Mesenchymal stem cell (in vitro differentiated cells and primary cell): ENCODE results near the gene OR7G1.

ENCODE experiments used
- DNase-seq: peaks from one replicate; pipeline ENCODE4 v3.0.0-alpha.2; 2013
- H2AFZ ChIP-seq: one replicate; pipeline ENCODE4 v1.6.1; 2013; ENCODE audit warnings: low read depth, mild to moderate bottlenecking, control low read depth, inconsistent platforms, low read length, moderate library complexity
- H2AK5ac ChIP-seq: 2 replicates; pipeline ENCODE4 v1.6.1; 2013; ENCODE audit warnings: low read length, moderate library complexity, mild to moderate bottlenecking, inconsistent platforms; ENCODE audit not compliant: severe bottlenecking
- H2BK120ac ChIP-seq: one replicate; pipeline ENCODE4 v1.6.1; 2013; ENCODE audit warnings: low read depth, mild to moderate bottlenecking, inconsistent platforms, low read length, moderate library complexity
- H2BK12ac ChIP-seq, 2 experiments: one replicate each; pipeline ENCODE4 v1.6.1; 2013; ENCODE audit warnings: inconsistent platforms in 2 of 2, low read length in 2 of 2, mild to moderate bottlenecking in 2 of 2, moderate library complexity in 2 of 2, control low read depth in 1 of 2
- H2BK15ac ChIP-seq: one replicate; pipeline ENCODE4 v1.6.1; 2013; ENCODE audit warnings: mild to moderate bottlenecking, low read depth, inconsistent platforms; ENCODE audit not compliant: poor library complexity, severe bottlenecking
- H2BK5ac ChIP-seq: 2 replicates; pipeline ENCODE4 v1.6.1; 2013; ENCODE audit warnings: low read depth, mild to moderate bottlenecking, low read length, control low read depth, inconsistent platforms; ENCODE audit not compliant: poor library complexity, severe bottlenecking
- H3K14ac ChIP-seq, 2 experiments: one replicate each; pipeline ENCODE4 v1.6.1; 2013; ENCODE audit warnings: inconsistent platforms in 2 of 2, low read length in 2 of 2, control low read depth in 1 of 2, mild to moderate bottlenecking in 1 of 2, moderate library complexity in 1 of 2
- H3K18ac ChIP-seq, 2 experiments: one replicate each; pipeline ENCODE4 v1.6.1; 2013; ENCODE audit warnings: inconsistent platforms in 2 of 2, low read length in 2 of 2, control low read depth in 1 of 2, low read depth in 1 of 2, mild to moderate bottlenecking in 1 of 2
- H3K23ac ChIP-seq, 2 experiments: one replicate each; pipeline ENCODE4 v1.6.1; 2013; ENCODE audit warnings: inconsistent platforms in 2 of 2, low read length in 2 of 2, mild to moderate bottlenecking in 2 of 2, moderate library complexity in 2 of 2, control low read depth in 1 of 2
- H3K27ac ChIP-seq: 2 replicates; pipeline ENCODE4 v1.5.1; 2013; ENCODE audit warnings: mild to moderate bottlenecking, moderate library complexity, low read length, control low read depth, inconsistent platforms; ENCODE audit not compliant: poor library complexity, severe bottlenecking
- H3K27me3 ChIP-seq, 2 experiments: 2 replicates each; pipeline versions ENCODE4 v1.6.1 to v1.7.0; 2013; ENCODE audit warnings: low read length in 2 of 2, mild to moderate bottlenecking in 2 of 2, moderate library complexity in 2 of 2, control low read depth in 1 of 2, inconsistent platforms in 1 of 2; ENCODE audit not compliant: control insufficient read depth in 1 of 2, insufficient read depth in 1 of 2
- H3K36me3 ChIP-seq, 2 experiments: 2 replicates each; pipeline versions ENCODE4 v1.6.1 to v1.7.0; 2013; ENCODE audit warnings: low read length in 2 of 2, control low read depth in 1 of 2, inconsistent platforms in 1 of 2, low read depth in 1 of 2, mild to moderate bottlenecking in 1 of 2; ENCODE audit not compliant: insufficient read depth in 2 of 2, control insufficient read depth in 1 of 2
- H3K4ac ChIP-seq, 2 experiments: one replicate each; pipeline ENCODE4 v1.6.1; 2013; ENCODE audit warnings: inconsistent platforms in 2 of 2, low read length in 2 of 2, mild to moderate bottlenecking in 2 of 2, moderate library complexity in 2 of 2, control low read depth in 1 of 2, low read depth in 1 of 2
- H3K4me1 ChIP-seq: 2 replicates; pipeline ENCODE4 v1.6.1; 2013; ENCODE audit warnings: low read depth, low read length, control low read depth; ENCODE audit not compliant: control insufficient read depth, insufficient read depth
- H3K4me2 ChIP-seq: 2 replicates; pipeline ENCODE4 v1.6.1; 2013; ENCODE audit warnings: low read length, mild to moderate bottlenecking, inconsistent platforms; ENCODE audit not compliant: poor library complexity, severe bottlenecking
- H3K4me3 ChIP-seq, 2 experiments: 2 replicates each; pipeline versions ENCODE4 v1.5.1 to v1.7.0; 2013; ENCODE audit warnings: low read length in 2 of 2, mild to moderate bottlenecking in 2 of 2, control low read depth in 1 of 2, low read depth in 1 of 2; ENCODE audit not compliant: insufficient read depth in 1 of 2
- H3K79me1 ChIP-seq: replicated peaks from 2 replicates; pipeline ENCODE4 v1.6.1; 2013; ENCODE audit warnings: mild to moderate bottlenecking, control low read depth, low read length, inconsistent platforms; ENCODE audit not compliant: poor library complexity, severe bottlenecking
- H3K9ac ChIP-seq: 2 replicates; pipeline ENCODE4 v1.7.0; 2013; ENCODE audit warnings: mild to moderate bottlenecking, low read length, moderate library complexity
- H3K9me3 ChIP-seq: 2 replicates; pipeline ENCODE4 v1.7.0; 2013; ENCODE audit warnings: mild to moderate bottlenecking, low read length; ENCODE audit not compliant: control insufficient read depth
- H4K8ac ChIP-seq: one replicate; pipeline ENCODE4 v1.6.1; 2013; ENCODE audit warnings: inconsistent platforms, mild to moderate bottlenecking, low read length, moderate library complexity
- H4K91ac ChIP-seq: one replicate; pipeline ENCODE4 v1.6.1; 2013; ENCODE audit warnings: mild to moderate bottlenecking, low read length, inconsistent platforms
- WGBS: methylation state at CpG from one replicate; pipeline ENCODE4 v1.1.7; 2013; ENCODE audit warnings: mixed read lengths; 5-methylcytosine and 5-hydroxymethylcytosine counted together

Gene OR7G1

DNA sequence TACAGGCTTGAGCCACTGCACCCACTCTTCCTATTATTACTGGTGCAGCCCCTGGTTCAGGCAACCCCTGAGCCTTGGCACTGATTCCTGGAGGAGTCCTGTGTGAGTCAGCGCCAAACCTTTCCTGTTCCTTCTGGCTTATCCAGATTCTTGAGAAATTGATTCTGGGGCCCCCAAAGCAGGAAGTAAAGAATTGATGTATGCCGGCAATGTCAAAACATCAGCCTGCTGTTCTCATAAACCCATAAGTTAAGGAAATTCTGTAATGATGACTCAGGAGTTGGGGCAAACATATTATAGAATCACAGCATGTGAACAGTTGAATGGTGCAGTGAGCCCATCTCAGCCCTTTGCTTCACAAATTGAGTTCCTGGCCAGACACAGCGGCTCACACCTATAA, 12.6 kb upstream of the OR7G1 start:
- no peaks in the 10 kb centered on the region for H3K9me3 ChIP-seq
- H4K91ac ChIP-seq = no peak overlapping the region
- no peak overlapping the region for H2BK12ac ChIP-seq
- H4K8ac ChIP-seq = no peak overlapping the region
- H3K18ac ChIP-seq = no peak overlapping the region
- no peaks in the 10 kb centered on the region for H3K79me1 ChIP-seq
- peak; percentile 14 for DNase-seq
- peaks cover 0 to 3% of the 10 kb centered on the region in 2 experiments for H3K27me3 ChIP-seq
- H3K4me3 ChIP-seq = no peak overlapping the region
- no peak overlapping the region for H2BK120ac ChIP-seq
- H3K9ac ChIP-seq = no peak overlapping the region
- 80% methylated on average over 3 of the region's 3 CpGs for WGBS
- H3K23ac ChIP-seq = no peak overlapping the region
- no peak overlapping the region for H2BK15ac ChIP-seq
- no peak overlapping the region for H3K4me2 ChIP-seq
- no peak overlapping the region for H2AK5ac ChIP-seq
- no peak overlapping the region for H2BK5ac ChIP-seq
- H2AFZ ChIP-seq = no peak overlapping the region
- no peak overlapping the region for H3K27ac ChIP-seq
- H3K4ac ChIP-seq = no peak overlapping the region
- no peaks in the 10 kb centered on the region for H3K36me3 ChIP-seq
- no peak overlapping the region for H3K14ac ChIP-seq
- no peaks in the 10 kb centered on the region for H3K4me1 ChIP-seq

- H3K4me3 ChIP-seq = no peak within 1 kb of the TSS
- H3K14ac ChIP-seq = no peak within 1 kb of the TSS
- no peak within 1 kb of the TSS for H2BK12ac ChIP-seq
- H2BK5ac ChIP-seq = no peak within 1 kb of the TSS
- no peak within 1 kb of the TSS for H2AK5ac ChIP-seq
- 56% methylated on average over 1 of the region's 1 CpG for WGBS
- H3K9me3 ChIP-seq = no peaks in the 10 kb centered on the region
- H2BK120ac ChIP-seq = no peak within 1 kb of the TSS
- H3K36me3 ChIP-seq = no peaks in the 10 kb centered on the region
- no peak within 1 kb of the TSS for H3K27ac ChIP-seq
- no peaks in the 10 kb centered on the region for H3K4me1 ChIP-seq
- H3K18ac ChIP-seq = no peak within 1 kb of the TSS
- no peak within 1 kb of the TSS for H4K8ac ChIP-seq
- no peak within 1 kb of the TSS for H3K9ac ChIP-seq
- no peak within 1 kb of the TSS for H3K23ac ChIP-seq
- H3K4me2 ChIP-seq = no peak within 1 kb of the TSS
- no peak within 1 kb of the TSS for H3K4ac ChIP-seq
- DNase-seq = no peak
- H3K27me3 ChIP-seq = no peaks in the 10 kb centered on the region
- no peak within 1 kb of the TSS for H2AFZ ChIP-seq
- no peaks in the 10 kb centered on the region for H3K79me1 ChIP-seq
- H4K91ac ChIP-seq = no peak within 1 kb of the TSS
- no peak within 1 kb of the TSS for H2BK15ac ChIP-seq
These were observed 11.4 kb upstream of the OR7G1 start, which contains the start of gene OR7G3 for GRCh38 chr19:9126900-9127405. OR7G3 (minus strand) TSS chr19:9126950; CDS start chr19:9126950, 0 bp downstream.

DNA sequence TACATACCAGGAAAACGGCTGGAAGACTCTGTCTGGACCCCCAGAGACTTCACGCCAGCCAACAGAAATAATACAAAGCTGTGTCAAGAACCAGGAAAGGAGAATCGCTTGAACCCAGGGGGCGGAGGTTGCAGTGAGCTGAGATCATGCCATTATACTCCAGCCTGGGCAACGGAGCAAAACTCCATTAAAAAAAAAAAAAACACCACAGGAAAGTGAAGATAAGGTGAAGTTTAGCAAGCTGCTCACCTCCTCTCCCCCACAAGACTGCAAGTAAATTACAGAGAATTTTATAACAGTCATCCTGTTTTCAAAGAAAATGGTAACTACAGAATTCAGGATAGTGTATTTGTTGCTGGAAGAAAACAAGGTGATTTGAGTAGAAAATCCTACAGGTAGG, 984 bp upstream of the OR7G1 start:
- H3K27ac ChIP-seq = no peak overlapping the region
- 59% methylated on average over 2 of the region's 5 CpGs for WGBS

DNA sequence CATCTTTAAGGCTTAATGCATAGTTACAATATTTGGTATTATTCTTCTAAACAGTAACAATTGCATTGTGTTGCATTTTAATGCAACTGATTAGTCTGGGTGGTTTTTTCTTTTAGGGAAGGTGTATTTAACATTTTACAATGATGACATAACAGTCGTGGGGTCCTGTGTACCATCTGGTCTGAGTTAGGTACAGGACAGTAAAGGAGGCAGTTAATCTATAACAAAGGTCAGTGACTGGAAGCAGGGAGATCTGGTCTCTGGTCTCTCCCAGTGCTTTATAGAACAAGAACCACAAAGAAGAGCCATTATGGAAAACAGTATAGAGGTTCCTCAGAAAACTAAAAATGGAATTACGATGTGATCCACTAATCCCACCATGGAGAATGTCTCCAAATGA, 5.6 kb downstream of the OR7G1 start:
- Histone ChIP-seq H3K4ac (no peak overlapping the region), H3K36me3 (no peaks in the 10 kb centered on the region), H3K18ac (no peak overlapping the region), H3K4me1 (no peaks in the 10 kb centered on the region), H2AFZ (no peak overlapping the region), H3K79me1 (no peaks in the 10 kb centered on the region), H4K91ac (no peak overlapping the region), H3K27ac (no peak overlapping the region), H3K14ac (no peak overlapping the region), H2BK15ac (no peak overlapping the region), H2BK120ac (no peak overlapping the region), H2BK12ac (no peak overlapping the region), H3K27me3 (no peaks in the 10 kb centered on the region), H2BK5ac (no peak overlapping the region), H2AK5ac (no peak overlapping the region), H3K9me3 (peaks cover 4% of the 10 kb centered on the region), H3K9ac (no peak overlapping the region), H3K4me2 (no peak overlapping the region), H4K8ac (no peak overlapping the region), H3K23ac (no peak overlapping the region), H3K4me3 (no peak overlapping the region)
- no peak for DNase-seq
- WGBS = 52% methylated on average over 2 of the region's 2 CpGs

More for the DNA sequence above, 984 bp upstream of the OR7G1 start:
- Histone ChIP-seq H3K9ac (no peak overlapping the region), H4K91ac (no peak overlapping the region), H2BK15ac (no peak overlapping the region), H3K27me3 (no peaks in the 10 kb centered on the region), H2BK12ac (no peak overlapping the region), H3K18ac (no peak overlapping the region), H2AFZ (no peak overlapping the region), H3K4me2 (no peak overlapping the region), H3K79me1 (no peaks in the 10 kb centered on the region), H3K4me3 (no peak overlapping the region), H2BK120ac (no peak overlapping the region), H3K36me3 (no peaks in the 10 kb centered on the region), H2BK5ac (no peak overlapping the region), H3K23ac (no peak overlapping the region), H2AK5ac (no peak overlapping the region), H4K8ac (no peak overlapping the region), H3K4ac (no peak overlapping the region), H3K9me3 (no peaks in the 10 kb centered on the region), H3K14ac (no peak overlapping the region), H3K4me1 (no peaks in the 10 kb centered on the region)
- no peak for DNase-seq
